GM12878 (cell line): ENCODE measurements around the gene TH. TPM values are rescaled to one million over a fixed set of nuclear protein-coding genes. Genes with fewer than 3 reads are reported as not detected.

Source experiments
- ATAC-seq: fragments of 200-7000 bp; cut with Tn5 transposase; 3 replicates; pipeline ENCODE4 v1.9.1; 2020; ENCODE audit warnings: mild to moderate bottlenecking, moderate library complexity
- BruUV-seq: library from RNA; stranded (reverse); fragments of 400-500 nt; replicated peaks from 2 replicates; lab custom pipeline; 2021; lab: Mats Ljungman, UMichigan
- CTCF ChIA-PET: fragments of 300-600 bp; sonication (Branson Sonifier 250); formaldehyde crosslinking; extraction: SDS; loops from one replicate; lab custom pipeline; 2021; ENCODE audit warnings: inconsistent platforms; lab: Yijun Ruan, JAX
- POLR2A ChIA-PET: fragments of 350-600 bp; formaldehyde crosslinking; extraction: SDS; loops from one replicate; lab custom pipeline; 2021; ENCODE audit warnings: inconsistent platforms; lab: Charles Lee
- RAD21 ChIA-PET: fragments of 300-600 bp; sonication (Branson Sonifier 250); formaldehyde crosslinking; loops from one replicate; lab custom pipeline; 2023; ENCODE audit warnings: antibody characterized with exemption; ENCODE audit not compliant: unreplicated experiment; lab: Charles Lee
- SMC1A ChIA-PET: fragments of 300-600 bp; sonication (Branson Sonifier 250); formaldehyde crosslinking; loops from one replicate; lab custom pipeline; 2023; ENCODE audit not compliant: unreplicated experiment, uncharacterized antibody; lab: Charles Lee
- DNase-seq: peaks from one replicate; pipeline ENCODE4 v3.0.0-alpha.2; 2011; ENCODE audit warnings: low read depth, low spot score
- FAIRE-seq: peaks from 3 replicates; lab custom pipeline; 2011; peaks lifted over from hg19 to GRCh38; lab: Jason Lieb, UNC
- H2AFZ ChIP-seq: 2 replicates; pipeline ENCODE4 v1.6.0; 2011; ENCODE audit warnings: low read depth, low read length, control low read depth; ENCODE audit not compliant: control insufficient read depth
- H3K27ac ChIP-seq: 2 replicates; pipeline ENCODE4 v1.5.1; 2011; ENCODE audit warnings: control low read depth; ENCODE audit not compliant: control insufficient read depth, insufficient read depth
- H3K27me3 ChIP-seq, 2 experiments: replicated peaks in 1 of 2; 2 replicates each; pipeline versions ENCODE4 v1.6.0 to v1.6.1; 2011; ENCODE audit warnings: low read length in 1 of 2; ENCODE audit not compliant: control insufficient read depth in 2 of 2, insufficient read depth in 2 of 2
- H3K36me3 ChIP-seq, 2 experiments: 2 replicates each; pipeline ENCODE4 v1.5.1; 2011; ENCODE audit warnings: low read length in 1 of 2; ENCODE audit not compliant: control insufficient read depth in 2 of 2, insufficient read depth in 2 of 2
- H3K4me1 ChIP-seq: 2 replicates; pipeline ENCODE4 v1.6.1; 2011; ENCODE audit warnings: mild to moderate bottlenecking, low read length, moderate library complexity, mixed read lengths; ENCODE audit not compliant: control insufficient read depth, insufficient read depth
- H3K4me2 ChIP-seq: 2 replicates; pipeline ENCODE4 v1.6.0; 2011; ENCODE audit warnings: control low read depth; ENCODE audit not compliant: control insufficient read depth, insufficient read depth
- H3K4me3 ChIP-seq: fragments of 200-600 bp; sonication (generic); 2 replicates; pipeline ENCODE4 v1.5.1; 2016
- H3K79me2 ChIP-seq: 2 replicates; pipeline ENCODE4 v1.6.0; 2011; ENCODE audit warnings: low read length; ENCODE audit not compliant: control insufficient read depth, insufficient read depth
- H3K9ac ChIP-seq: 2 replicates; pipeline ENCODE4 v1.8.0; 2011; ENCODE audit warnings: low read length, control low read depth, mixed read lengths; ENCODE audit not compliant: control insufficient read depth, insufficient read depth
- H3K9me3 ChIP-seq: replicated peaks from 3 replicates; pipeline ENCODE4 v1.5.1; 2011; ENCODE audit warnings: mild to moderate bottlenecking, low read length; ENCODE audit not compliant: control insufficient read depth, insufficient read depth
- H4K20me1 ChIP-seq: 2 replicates; pipeline ENCODE4 v1.6.0; 2011; ENCODE audit not compliant: control insufficient read depth, insufficient read depth
- CHD2 ChIP-seq: IDR thresholded peaks from 2 replicates; pipeline ENCODE4 v1.6.1; 2011; ENCODE audit warnings: low read depth, low read length, improper control_type of control experiment, borderline replicate concordance
- EED ChIP-seq: sonication (generic); IDR thresholded peaks from 2 replicates; pipeline ENCODE4 v1.6.1; 2016; ENCODE audit warnings: antibody characterized with exemption, low read depth
- HDAC6 ChIP-seq: fragments of 200-600 bp; sonication (generic); IDR thresholded peaks from one replicate; pipeline ENCODE4 v1.8.0; 2017; ENCODE audit warnings: antibody characterized with exemption; ENCODE audit not compliant: unreplicated experiment
- MLLT1 ChIP-seq: fragments of 450-650 bp; IDR thresholded peaks from 2 replicates; pipeline ENCODE4 v1.6.1; 2016; ENCODE audit warnings: mild to moderate bottlenecking
- PAX5 ChIP-seq: IDR thresholded peaks from 2 replicates; pipeline ENCODE4 v1.6.1; 2011; ENCODE audit warnings: low read depth, low read length, borderline replicate concordance
- PKNOX1 ChIP-seq: fragments of 450-650 bp; IDR thresholded peaks from 2 replicates; pipeline ENCODE4 v1.6.1; 2016; ENCODE audit warnings: mild to moderate bottlenecking
- REST ChIP-seq: IDR thresholded peaks from 2 replicates; pipeline ENCODE4 v1.6.1; 2012; ENCODE audit warnings: mild to moderate bottlenecking, low read depth, low read length
- SRF ChIP-seq, 2 experiments: IDR thresholded peaks; 2 replicates each; pipeline ENCODE4 v1.6.1; 2011; ENCODE audit warnings: low read depth in 2 of 2, low read length in 2 of 2, mild to moderate bottlenecking in 1 of 2, moderate library complexity in 1 of 2
- SUPT20H ChIP-seq: IDR thresholded peaks from 2 replicates; pipeline ENCODE4 v1.6.1; 2011; ENCODE audit warnings: low read depth, mild to moderate bottlenecking, low read length, moderate library complexity, borderline replicate concordance; ENCODE audit not compliant: control insufficient read depth
- TCF12 ChIP-seq: IDR thresholded peaks from 2 replicates; pipeline ENCODE4 v1.6.1; 2011; ENCODE audit warnings: low read depth, mild to moderate bottlenecking, low read length
- TCF3 ChIP-seq: IDR thresholded peaks from 2 replicates; pipeline ENCODE4 v1.6.1; 2012; ENCODE audit warnings: low read depth, mild to moderate bottlenecking, low read length, borderline replicate concordance; ENCODE audit not compliant: insufficient read depth
- YBX1 ChIP-seq: fragments of 450-650 bp; IDR thresholded peaks from 2 replicates; pipeline ENCODE4 v1.6.1; 2016; ENCODE audit warnings: antibody characterized with exemption
- ZBTB40 ChIP-seq: fragments of 450-650 bp; IDR thresholded peaks from 2 replicates; pipeline ENCODE4 v1.6.1; 2016; ENCODE audit warnings: mild to moderate bottlenecking, moderate library complexity, borderline replicate concordance
- WGBS: methylation state at CpG from one replicate; pipeline ENCODE4 v1.1.6; 2016; ENCODE audit warnings: low lambda C conversion rate; ENCODE audit not compliant: insufficient replicate concordance, insufficient coverage; ENCODE audit errors: missing lambda C conversion rate; 5-methylcytosine and 5-hydroxymethylcytosine counted together
- in situ Hi-C: fragments of 300-500 bp; cut with MboI; formaldehyde crosslinking; loops from 9 replicates; pipeline ENCODE4 v1.14.3; 2018; ENCODE audit warnings: mixed read lengths
- intact Hi-C: fragments of 100-400 bp; cut with micrococcal nuclease; formaldehyde crosslinking; loops from one replicate; pipeline ENCODE4 v1.14.2; 2022; ENCODE audit not compliant: unreplicated experiment
- polyA plus RNA-seq, 11 experiments: library from polyadenylated mRNA; depleted of rRNA in 4 of 11; unstranded in 6 of 11; stranded (reverse) in 5 of 11; fragments of >200 nt; fragmentation: Nextera tagmentation in 4 of 11; fragmentation: Illumina TruSeq in 1 of 11; extraction: Ambion mirVana in 4 of 11; extraction: Trizol in 1 of 11; gene quantifications; 1 replicate in 1 of 11; 2 replicates in 10 of 11; pipeline versions ENCODE4 v1.2.1 to v1.2.3, GENCODE V29; 2011 to 2016; ENCODE audit warnings: inconsistent platforms in 2 of 11, missing spikeins in 2 of 11, low read depth in 1 of 11
- total RNA-seq, 4 experiments: library from RNA; depleted of rRNA in 3 of 4; stranded (reverse); fragments of >200 nt in 3 of 4; fragmentation: Illumina TruSeq in 1 of 4; extraction: Trizol in 1 of 4; gene quantifications; 2 replicates each; pipeline versions ENCODE4 v1.2.1 to v1.2.3, GENCODE V29; 2013 to 2021

Gene TH
- total and polyA plus RNA-seq, 10 of the 15 experiments (the other 5 are each of a cell fraction or from before 2014, with no cell fraction given), result not detected

DNA sequence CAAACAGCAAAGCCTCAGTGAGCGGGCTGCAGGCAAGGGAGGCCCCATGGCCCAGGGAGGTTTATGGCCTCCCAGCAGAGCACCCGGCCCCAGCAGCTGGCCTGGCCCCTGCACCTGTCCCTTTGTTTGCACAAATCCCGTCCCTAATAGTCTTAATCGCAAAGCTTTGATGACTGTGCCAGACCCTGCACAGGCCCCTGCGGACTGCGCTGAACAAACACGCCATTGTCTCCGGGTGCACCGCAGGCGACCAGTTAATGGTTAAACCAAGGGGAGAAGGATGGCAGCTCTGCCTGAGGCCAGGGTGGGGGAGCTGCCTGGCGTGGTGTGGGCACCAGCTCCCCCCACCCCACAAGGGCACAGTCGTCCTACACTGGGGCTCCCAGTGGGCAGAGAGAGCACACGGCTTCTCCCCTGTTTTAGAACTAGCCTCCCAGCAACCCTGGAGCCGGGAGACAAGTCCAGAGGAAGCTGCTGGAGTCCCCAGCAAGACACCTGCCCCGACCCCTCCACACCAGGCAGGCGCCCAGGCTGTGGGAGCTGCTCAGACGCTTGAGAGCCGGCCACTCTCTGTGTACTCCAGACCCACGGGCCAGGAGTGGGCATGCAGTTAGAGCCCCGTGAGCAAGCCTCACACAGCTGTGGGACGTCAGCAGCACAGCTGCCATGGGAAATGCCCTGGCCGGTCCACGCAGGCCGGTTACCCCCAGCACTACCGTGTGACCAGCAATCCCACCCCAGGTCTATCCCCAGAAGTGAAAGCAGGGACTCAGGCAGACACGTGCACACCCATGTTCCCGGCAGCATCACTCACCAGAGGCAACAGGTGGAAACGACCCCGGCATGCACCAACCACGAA, 39.7 kb upstream of the TH start:
- ChIA-PET CTCF (no interaction called here), SMC1A (no interaction called here), RAD21 (no interaction called here), POLR2A (no interaction called here)
- no peak overlapping the region for H3K27ac ChIP-seq
- no peaks in the 10 kb centered on the region; a peak in 1 of 4 replicates for H3K27me3 ChIP-seq
- H3K4me1 ChIP-seq, result no peaks in the 10 kb centered on the region
- intact Hi-C loops, result no loop called here
- in situ Hi-C loops, result no loop called here
- H3K9ac ChIP-seq, result no peak overlapping the region
- H2AFZ ChIP-seq, result no peak overlapping the region
- no peaks in the 10 kb centered on the region for H3K79me2 ChIP-seq
- no peaks in the 10 kb centered on the region for H3K36me3 ChIP-seq
- H3K9me3 ChIP-seq, result no peaks in the 10 kb centered on the region
- FAIRE-seq, result no peak
- H4K20me1 ChIP-seq, result no peaks in the 10 kb centered on the region
- H3K4me2 ChIP-seq, result no peak overlapping the region
- WGBS, result 51% methylated on average over 30 of the region's 30 CpGs
- no TSS peak for BruUV-seq
- no peak for ATAC-seq
- DNase-seq, result no peak
- no peak overlapping the region for H3K4me3 ChIP-seq
- no peak for TF ChIP-seq TCF12
- no peak for TF ChIP-seq ZBTB40
- TF ChIP-seq TCF3, result no peak
- TF ChIP-seq EED, result no peak
- no peak for TF ChIP-seq REST
- TF ChIP-seq MLLT1, result no peak
- TF ChIP-seq HDAC6, result no peak
- no peak for TF ChIP-seq PKNOX1
- no peak for TF ChIP-seq CHD2
- no peak for TF ChIP-seq SRF (IDR thresholded peaks at IDR 0.05; ENCODE audit: low read depth in 2 of 2, low read length in 2 of 2)
- TF ChIP-seq PAX5, result no peak
- TF ChIP-seq SUPT20H, result no peak
- TF ChIP-seq YBX1, result no peak
